Ureter (tissue), 1 donor: ENCODE results near the gene RPP14. TPM values are rescaled to one million over a fixed set of nuclear protein-coding genes. Genes with fewer than 3 reads are reported as not detected.

Experiments
- DNase-seq: peaks from one replicate; pipeline ENCODE4 v3.0.0-alpha.2; 2020; ENCODE audit warnings: low spot score
- total RNA-seq: library from RNA; stranded (reverse); gene quantifications from one replicate; pipeline ENCODE4 v1.2.4, GENCODE V29; 2023
- donor health status: DM: yes; HTN: yes; CAD: no.

The RPP14 gene
- total RNA-seq, 1 donor from 2014 or later: 17.0 TPM

DNA sequence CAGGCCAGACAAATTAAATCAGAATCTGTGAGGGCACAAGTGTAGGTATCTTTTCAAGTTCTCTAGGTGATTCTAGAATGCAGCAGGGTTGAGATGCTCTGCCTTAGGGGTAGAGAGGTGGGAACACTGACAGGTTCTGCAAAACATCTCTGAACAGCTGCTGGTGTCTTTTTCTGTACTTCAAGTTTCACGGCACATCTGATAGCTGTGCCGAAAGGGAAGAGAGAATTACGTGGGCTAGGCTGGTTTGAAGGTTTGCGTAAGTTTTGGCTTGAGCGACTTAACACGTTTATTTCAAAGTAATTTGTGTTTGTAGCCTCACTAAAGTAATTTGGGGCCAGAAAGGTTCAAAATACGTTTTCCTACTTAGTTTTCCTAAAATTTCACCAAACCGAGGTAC, 49.1 kb downstream of the RPP14 start:
- no peak for DNase-seq

DNA sequence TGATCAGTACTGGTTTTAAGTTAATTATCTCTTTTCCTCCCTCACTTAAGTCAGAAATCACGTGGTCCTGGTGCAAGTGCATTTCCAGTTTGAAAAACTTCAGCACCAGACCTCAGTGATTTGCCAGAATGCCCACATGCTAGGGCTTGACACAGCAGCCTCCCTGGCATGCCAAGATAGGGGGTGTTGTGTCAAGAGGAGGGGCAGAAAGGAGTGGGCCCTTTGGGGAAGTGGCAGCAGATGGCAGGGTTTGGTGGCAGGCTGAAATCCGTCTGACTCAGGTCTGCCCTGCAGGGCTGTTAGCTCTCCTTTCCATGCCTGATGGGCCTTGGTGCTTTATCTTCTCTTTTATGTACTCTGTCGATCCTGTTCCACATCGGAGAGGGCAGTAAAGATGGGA, 50.0 kb downstream of the RPP14 start:
- peak; percentile 56 for DNase-seq

GRCh38 chr3:58357402-58357801, 51.4 kb downstream of the RPP14 start:
- no peak for DNase-seq

- no peak for DNase-seq
Measured at GRCh38 chr3:58358092-58358491, 52.0 kb downstream of the RPP14 start.

DNA sequence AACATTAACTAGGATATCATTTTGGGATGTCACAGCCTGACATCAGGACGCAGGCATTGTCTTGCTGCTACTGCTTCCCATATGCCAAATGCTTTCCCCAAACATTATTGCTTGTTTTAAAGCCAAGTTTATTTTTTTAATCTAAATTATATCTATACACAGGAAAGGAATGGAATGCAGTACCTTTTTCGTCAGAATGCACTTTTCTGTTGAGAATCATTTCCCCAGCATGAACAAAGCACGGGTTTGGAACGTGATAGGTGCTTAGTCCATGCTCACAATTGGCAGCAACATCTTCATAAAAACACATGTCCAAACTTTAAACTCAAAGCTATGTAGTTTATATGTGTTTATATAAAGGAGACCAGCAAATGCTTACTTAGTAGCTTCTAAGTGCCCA, 52.8 kb downstream of the RPP14 start:
- DNase-seq: no peak

DNA sequence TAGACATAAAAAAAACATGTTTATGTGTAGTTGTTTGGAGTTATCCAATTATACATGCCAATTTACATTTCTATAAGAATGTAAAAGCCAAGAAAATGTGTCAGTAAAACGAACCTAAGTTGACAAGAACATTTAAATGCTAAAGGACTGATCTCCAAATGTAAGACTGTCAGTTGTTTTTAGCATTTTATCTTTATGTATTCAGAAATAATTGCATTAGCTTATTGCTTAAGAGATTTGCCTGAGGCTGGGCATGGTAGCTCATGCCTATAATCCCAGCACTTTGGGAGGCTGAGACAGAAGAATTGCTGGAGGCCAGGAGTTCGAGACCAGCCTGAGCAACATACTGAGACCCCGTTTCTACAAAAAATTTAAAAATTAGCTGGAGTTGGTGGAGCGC, 53.6 kb downstream of the RPP14 start:
- no peak for DNase-seq

DNA sequence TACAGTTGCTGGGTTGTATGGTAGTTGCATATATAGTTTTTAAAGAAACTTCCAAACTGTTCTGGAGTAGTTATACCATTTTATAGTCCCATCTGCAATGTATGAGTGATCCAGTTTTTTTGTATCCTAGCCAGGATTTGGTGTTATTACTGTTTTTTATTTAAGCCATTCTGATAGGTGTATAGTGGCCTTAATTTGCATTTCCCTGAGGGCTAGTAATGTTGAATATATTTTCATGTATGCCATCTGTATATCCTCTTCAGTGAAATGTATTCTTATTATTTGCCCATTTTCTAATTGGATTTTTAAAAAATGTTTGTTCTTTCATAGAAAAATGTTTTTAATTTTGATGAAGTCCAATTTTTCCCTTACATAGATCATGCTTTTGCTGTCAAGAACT, 55.8 kb downstream of the RPP14 start:
- no peak for DNase-seq

DNA sequence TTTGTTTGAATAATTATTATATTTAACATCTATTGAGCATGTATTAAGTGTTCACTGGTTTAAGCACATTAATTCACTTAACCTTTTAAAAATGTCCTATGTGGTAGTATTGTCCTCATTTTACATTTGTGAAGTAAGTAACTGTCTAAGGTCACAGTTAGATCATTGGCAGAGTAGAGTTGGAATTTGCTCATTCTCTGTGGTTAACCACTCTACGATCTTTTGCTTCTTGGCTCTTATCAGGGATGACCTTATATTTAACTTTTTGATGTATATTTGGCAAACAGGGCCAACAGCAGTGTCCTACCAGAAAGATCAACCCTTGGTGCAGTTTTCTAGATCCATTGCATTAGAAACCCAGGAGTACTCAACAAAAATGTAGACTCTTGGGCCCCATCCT, 60.7 kb downstream of the RPP14 start:
- DNase-seq: no peak

- no peak for DNase-seq
Measured at GRCh38 chr3:58369038-58369437, 63.0 kb downstream of the RPP14 start.

Other genes starting within 250 kb of the RPP14 start
- gene DNASE1L3, start 95.3 kb upstream of the RPP14 start, total RNA-seq: 6.1 TPM
- gene ABHD6, start 68.5 kb upstream of the RPP14 start, total RNA-seq: 8.3 TPM
- 7.4 TPM for gene HTD2, start 275 bp downstream of the RPP14 start, total RNA-seq
- 26.8 TPM for gene PXK, start 26.6 kb downstream of the RPP14 start, total RNA-seq
- gene PDHB, start 127.6 kb downstream of the RPP14 start, total RNA-seq: 42.2 TPM
- 11.4 TPM for gene KCTD6, start 185.9 kb downstream of the RPP14 start, total RNA-seq
- gene ACOX2, start 230.9 kb downstream of the RPP14 start, total RNA-seq: 12.8 TPM